Middle frontal gyrus (tissue), 1 donor: ENCODE data around the gene PRRX2.
"Not testable (repeated sequence)": the region's sequence is repeated elsewhere in the genome, so short reads cannot be mapped to it uniquely, and the experiment has no call there.

Source experiments
- DNase-seq: peaks from one replicate; pipeline ENCODE4 v3.0.0-alpha.2; 2015; ENCODE audit warnings: low spot score; ENCODE audit errors: extremely low spot score

PRRX2 gene

DNA sequence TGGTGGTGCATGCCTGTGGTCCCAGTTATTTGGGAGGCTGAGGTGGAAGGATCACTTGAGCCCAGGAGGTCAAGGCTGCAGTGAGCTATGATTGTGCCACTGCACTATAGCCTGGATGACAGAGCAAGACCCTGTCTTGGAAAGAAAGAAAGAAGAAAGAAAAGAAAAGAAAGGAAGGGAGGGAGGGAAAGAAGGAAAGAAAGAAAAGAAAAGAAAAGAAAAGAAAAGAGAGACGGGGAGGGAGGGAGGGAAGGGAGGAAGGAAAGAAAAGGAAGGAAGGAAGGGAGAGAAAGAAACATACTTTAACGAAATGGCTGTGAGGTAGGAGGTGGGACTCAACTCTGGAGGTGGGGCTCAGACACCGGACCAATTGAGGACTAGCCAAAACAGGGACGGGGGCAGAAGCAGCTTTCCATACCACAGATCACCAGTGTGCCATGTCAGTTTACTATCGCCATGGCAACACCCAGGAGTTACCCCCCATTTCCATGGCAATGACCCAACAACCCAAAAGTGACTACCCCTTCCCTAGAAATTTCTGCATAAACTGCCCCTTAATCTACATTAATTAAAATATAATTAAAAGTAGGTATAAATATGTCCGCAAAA is 66.1 kb downstream of the PRRX2 start:
- no peak for DNase-seq

GRCh38 chr9:129732100-129732499 is 66.7 kb downstream of the PRRX2 start:
- DNase-seq = no peak

DNA sequence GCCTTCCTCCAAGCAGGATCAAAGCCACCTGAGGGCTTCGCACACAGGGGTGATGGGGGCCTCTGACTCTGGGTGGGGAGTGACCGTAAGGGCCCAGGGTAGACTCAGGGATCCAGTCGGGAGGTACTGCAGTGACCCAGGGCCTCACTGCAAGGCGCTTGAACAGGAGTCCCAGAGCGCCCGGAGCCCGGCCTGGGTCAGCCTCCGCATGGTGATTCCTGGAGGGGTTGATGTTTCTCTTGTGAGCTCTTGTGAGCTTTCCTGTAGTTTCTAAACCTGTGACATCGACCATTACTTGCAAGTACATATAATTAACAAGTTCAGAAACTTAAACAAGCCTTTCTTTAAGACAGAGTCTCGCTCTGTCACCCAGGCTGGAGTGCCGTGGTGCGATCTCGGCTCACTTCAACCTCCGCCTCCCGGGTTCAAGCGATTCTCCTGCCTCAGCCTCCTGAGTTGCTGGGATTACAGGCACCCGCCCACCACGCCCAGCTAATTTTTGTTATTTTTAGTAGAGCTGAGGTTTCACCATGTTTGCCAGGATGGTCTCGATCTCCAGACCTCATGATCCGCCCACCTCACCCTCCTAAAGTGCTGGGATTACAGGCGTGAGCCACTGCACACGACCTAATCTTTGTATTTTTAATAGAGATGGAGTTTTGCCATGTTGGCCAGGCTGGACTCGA is 67.6 kb downstream of the PRRX2 start:
- DNase-seq = no peak

- no peak for DNase-seq
Measured at GRCh38 chr9:129733632-129733953, 68.1 kb downstream of the PRRX2 start.

GRCh38 chr9:129735546-129735945 is 70.1 kb downstream of the PRRX2 start:
- DNase-seq = no peak

DNA sequence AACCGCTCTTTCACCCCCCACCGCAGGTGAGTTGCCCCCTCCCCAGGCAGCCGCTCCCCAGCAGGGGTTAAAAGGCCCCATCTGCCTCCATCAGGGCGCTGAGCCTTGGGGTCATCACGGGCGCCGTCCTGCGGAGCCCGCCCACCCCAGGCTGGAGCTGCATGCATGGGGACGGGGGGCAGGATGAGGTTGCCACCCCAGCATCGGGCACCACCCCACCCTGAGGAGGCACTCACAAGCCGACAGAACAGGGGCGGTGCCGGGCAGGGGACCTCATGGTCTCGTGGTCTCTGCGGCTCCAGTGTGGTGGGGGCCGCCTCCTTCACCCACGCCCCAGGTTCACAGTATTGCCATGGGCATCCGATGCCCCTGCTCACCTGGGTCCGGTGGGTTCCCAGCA is 70.9 kb downstream of the PRRX2 start:
- DNase-seq = no peak

GRCh38 chr9:129737479-129738274 is 72.2 kb downstream of the PRRX2 start:
- peak; percentile 64 for DNase-seq

DNA sequence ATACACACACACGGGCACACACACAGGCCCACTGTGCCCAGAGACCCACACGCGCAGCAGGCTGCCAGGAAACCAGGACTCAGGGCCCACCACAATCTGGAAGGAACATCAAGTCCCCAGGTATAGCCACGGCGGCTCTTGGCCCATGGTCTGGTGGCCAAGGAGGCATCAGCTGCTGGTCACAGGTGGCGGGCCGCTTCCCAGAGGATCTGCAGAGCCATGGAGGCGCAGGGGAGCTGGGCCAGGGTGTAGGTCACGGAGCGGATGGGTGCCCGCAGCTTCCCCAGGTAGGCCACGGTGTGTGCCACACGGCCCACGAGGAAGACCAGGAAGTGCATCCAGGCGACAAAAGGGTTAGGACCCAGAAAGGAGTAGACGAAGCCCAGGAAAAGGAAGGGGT is 74.0 kb downstream of the PRRX2 start:
- DNase-seq = no peak

DNA sequence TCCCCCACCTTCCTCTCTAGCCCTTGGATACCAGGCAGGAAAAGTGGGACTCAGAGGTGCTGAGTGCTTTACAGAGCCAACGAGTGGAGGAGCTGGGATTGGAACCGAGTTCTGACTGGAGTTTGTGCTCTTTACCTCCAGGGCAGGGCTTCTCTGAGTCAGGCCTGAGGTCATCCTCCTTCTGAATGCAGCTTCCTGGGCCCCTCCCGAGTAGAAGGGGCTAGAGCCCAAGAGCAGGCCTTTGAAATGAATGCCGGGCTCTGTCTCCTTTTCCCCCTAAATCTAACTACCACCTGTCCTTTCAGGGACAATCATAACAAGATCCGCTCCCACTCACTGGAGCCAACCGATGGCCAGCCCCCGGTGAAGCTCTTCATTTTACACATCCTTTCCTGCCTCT is 74.7 kb downstream of the PRRX2 start:
- no peak for DNase-seq

GRCh38 chr9:129740666-129741464 is 75.4 kb downstream of the PRRX2 start:
- DNase-seq = no peak

- no peak for DNase-seq
Measured at GRCh38 chr9:129745200-129745599, 79.8 kb downstream of the PRRX2 start.

DNA sequence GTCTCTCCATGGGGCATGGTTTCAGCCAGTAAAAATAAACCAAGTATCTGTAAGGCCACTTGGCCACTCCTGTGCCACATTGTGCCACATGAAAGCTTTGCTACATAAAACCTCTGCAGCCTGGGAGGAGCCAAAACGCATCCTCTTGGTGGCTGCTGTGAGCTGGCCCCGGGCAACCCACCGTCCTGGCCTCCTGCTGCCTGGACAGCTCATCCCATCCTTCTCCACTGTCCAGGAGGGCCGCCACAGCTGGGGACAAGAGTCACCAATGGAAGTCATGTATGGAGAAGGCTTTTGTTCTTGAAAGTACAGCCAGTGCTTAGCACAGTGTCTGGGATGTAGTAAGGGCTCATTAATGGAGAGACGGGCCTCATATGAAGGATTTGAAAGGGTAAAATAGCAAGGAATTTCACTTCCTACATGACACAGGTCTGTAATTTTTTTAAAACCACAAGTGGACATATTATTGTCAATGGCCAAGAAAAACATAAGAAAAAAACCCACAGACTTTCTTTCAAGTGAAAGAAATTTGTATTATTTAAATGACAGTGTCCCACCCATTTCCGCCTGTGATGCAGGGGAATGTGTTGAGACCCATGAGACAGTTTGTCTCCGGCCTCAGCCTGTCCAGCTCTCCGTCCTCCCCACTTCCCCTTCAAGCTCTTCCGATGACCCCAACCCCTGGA is 80.8 kb downstream of the PRRX2 start:
- no peak for DNase-seq

DNA sequence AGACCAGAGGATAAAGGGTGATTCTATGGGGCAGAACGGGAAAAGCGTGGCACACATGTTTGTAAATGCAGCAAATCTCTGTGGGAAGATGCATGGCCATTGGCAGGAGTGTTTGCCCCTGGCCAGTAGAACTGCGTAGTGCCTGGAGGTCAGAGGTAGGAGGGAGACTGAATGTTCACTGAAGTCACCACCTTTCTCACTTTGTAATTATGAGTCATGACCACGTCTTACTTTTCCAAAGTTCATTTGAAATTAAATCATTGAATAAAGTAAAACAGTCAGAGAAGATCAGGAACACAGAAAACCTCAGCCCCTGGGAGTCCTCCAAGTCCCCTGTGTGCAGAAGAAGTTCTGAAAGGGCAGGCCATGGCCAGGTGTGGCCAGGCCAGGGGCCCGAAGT is 82.8 kb downstream of the PRRX2 start:
- no peak for DNase-seq

GRCh38 chr9:129749052-129749451 is 83.6 kb downstream of the PRRX2 start:
- DNase-seq = not testable (repeated sequence)

DNA sequence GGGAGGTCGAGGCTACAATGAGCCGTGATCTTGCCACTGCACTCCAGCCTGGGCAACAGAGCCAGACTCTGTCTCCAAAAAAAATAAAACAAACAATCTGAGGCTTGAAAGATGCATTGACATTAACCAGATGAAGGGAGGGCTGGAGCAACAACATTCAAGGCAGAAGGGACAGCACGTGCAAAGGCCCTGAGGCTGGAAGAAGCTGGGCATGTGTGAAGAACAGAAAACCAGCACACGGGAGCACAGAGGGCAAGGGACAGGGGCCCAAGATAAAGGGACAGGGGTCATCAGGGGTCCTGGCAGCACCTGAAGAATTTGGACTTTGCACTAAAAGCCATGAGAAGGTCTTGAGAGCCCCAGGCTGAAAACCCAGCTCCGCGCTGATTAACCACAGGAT is 84.1 kb downstream of the PRRX2 start:
- no peak for DNase-seq

- no peak for DNase-seq
Measured at GRCh38 chr9:129750013-129750638, 84.7 kb downstream of the PRRX2 start.

GRCh38 chr9:129751841-129752801 is 86.7 kb downstream of the PRRX2 start:
- DNase-seq = no peak

DNA sequence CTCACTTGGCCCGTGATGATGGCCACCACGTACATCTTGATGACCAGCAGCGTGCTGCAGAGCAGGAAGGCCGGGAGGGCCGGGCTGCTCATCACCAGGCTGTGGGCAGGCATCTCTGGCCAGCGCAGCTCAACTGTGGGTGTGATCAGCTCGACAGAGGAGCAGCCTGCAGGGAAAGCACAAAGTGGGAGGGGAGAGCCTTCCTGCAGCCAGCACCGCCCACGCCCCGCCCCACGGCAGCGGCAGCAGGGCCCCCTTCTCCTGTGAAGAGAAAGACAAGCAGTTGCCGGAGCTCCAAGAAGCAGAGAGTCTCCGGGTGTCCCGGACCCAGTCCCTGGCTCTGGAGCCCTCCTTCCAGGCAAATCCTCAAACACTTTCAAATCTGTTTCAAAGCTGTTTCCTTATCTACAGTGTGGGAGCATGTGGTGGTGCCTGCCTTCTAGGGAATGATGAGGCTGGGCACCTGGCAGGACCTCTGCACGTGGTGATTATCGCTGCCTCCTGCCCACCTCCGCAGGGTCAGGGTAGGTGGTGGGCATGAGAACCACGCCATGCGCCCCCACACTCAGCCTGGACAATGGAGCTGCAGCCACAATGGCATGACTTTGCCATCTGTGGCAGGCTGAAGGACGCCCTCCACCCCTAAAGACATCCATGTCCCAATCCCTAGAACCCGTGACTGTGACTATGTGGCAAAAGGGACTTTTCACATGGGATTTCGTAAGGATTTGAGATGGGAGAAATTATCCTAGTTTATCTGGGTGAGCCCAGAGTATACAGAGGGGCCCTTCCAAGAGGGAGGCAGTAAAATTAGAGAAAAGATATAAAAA is 87.7 kb downstream of the PRRX2 start, which contains the start of gene PTGES:
Gene PTGES, minus strand, starts transcription at position 143 of the 830 bp plus-strand sequence. Its CDS starts 30 bp downstream, at position 113.
- DNase-seq = no peak

GRCh38 chr9:129755151-129755550 is 89.7 kb downstream of the PRRX2 start:
- no peak for DNase-seq
